ENCODE results near the gene CD207. TPM values are rescaled to one million over a fixed set of nuclear protein-coding genes. Genes with fewer than 3 reads are reported as not detected.
"Not testable (repeated sequence)": the region's sequence is repeated elsewhere in the genome, so short reads cannot be mapped to it uniquely, and the experiment has no call there.

Gene CD207
- total RNA-seq, 1 donor from 2014 or later: not detected

- no peak for DNase-seq (ENCODE audit: extremely low read depth, low read depth, low spot score)
These were observed 5.7 kb downstream of the CD207 start for GRCh38 chr2:70829916-70830315.

GRCh38 chr2:70828914-70829824, 6.4 kb downstream of the CD207 start:
- peak; percentile 83 for DNase-seq (ENCODE audit: extremely low read depth, low read depth, low spot score)

GRCh38 chr2:70828115-70828514, 7.5 kb downstream of the CD207 start:
- no peak for DNase-seq (ENCODE audit: extremely low read depth, low read depth, low spot score)

GRCh38 chr2:70827388-70827787, 8.2 kb downstream of the CD207 start:
- DNase-seq (ENCODE audit: extremely low read depth, low read depth, low spot score): no peak

- DNase-seq (ENCODE audit: extremely low read depth, low read depth, low spot score): no peak
These were observed 8.8 kb downstream of the CD207 start for GRCh38 chr2:70826696-70827350.

- no peak for DNase-seq (ENCODE audit: extremely low read depth, low read depth, low spot score)
These were observed 12.4 kb downstream of the CD207 start for GRCh38 chr2:70823249-70823648.

GRCh38 chr2:70822843-70823242, 12.8 kb downstream of the CD207 start:
- DNase-seq (ENCODE audit: extremely low read depth, low read depth, low spot score): no peak

GRCh38 chr2:70820499-70820898, 15.1 kb downstream of the CD207 start, which contains the start of gene CLEC4F:
Gene CLEC4F (minus strand): TSS chr2:70820599. CDS start chr2:70820523, 76 bp downstream.
- DNase-seq (ENCODE audit: extremely low read depth, low read depth, low spot score): no peak

- DNase-seq (ENCODE audit: extremely low read depth, low read depth, low spot score): no peak
These were observed 18.2 kb downstream of the CD207 start for GRCh38 chr2:70817284-70817954.

- DNase-seq (ENCODE audit: extremely low read depth, low read depth, low spot score): no peak
These were observed 18.9 kb downstream of the CD207 start for GRCh38 chr2:70816726-70817125.

- DNase-seq (ENCODE audit: extremely low read depth, low read depth, low spot score): no peak
These were observed 26.3 kb downstream of the CD207 start for GRCh38 chr2:70808983-70809958.

- no peak for DNase-seq (ENCODE audit: extremely low read depth, low read depth, low spot score)
These were observed 27.8 kb downstream of the CD207 start for GRCh38 chr2:70807828-70808118.

GRCh38 chr2:70807102-70807827, 28.4 kb downstream of the CD207 start:
- no peak for DNase-seq (ENCODE audit: extremely low read depth, low read depth, low spot score)

GRCh38 chr2:70806620-70807019, 29.0 kb downstream of the CD207 start:
- no peak for DNase-seq (ENCODE audit: extremely low read depth, low read depth, low spot score)

GRCh38 chr2:70806013-70806412, 29.6 kb downstream of the CD207 start:
- no peak for DNase-seq (ENCODE audit: extremely low read depth, low read depth, low spot score)

- DNase-seq (ENCODE audit: extremely low read depth, low read depth, low spot score): no peak
These were observed 33.9 kb downstream of the CD207 start for GRCh38 chr2:70801607-70802263.

- DNase-seq (ENCODE audit: extremely low read depth, low read depth, low spot score): no peak
These were observed 35.9 kb downstream of the CD207 start for GRCh38 chr2:70799706-70800105.

- DNase-seq (ENCODE audit: extremely low read depth, low read depth, low spot score): not testable (repeated sequence)
These were observed 37.6 kb downstream of the CD207 start for GRCh38 chr2:70797996-70798395.

- DNase-seq (ENCODE audit: extremely low read depth, low read depth, low spot score): no peak
These were observed 38.1 kb downstream of the CD207 start for GRCh38 chr2:70797506-70797905.

All from glomerular endothelial cell (primary cell).